Fibroblast of skin of left quadriceps (primary cell): ENCODE results near the gene RNF157.
A peak's percentile ranks its signal among the peaks of the same experiment; 100 is the strongest.

ENCODE experiments used
- DNase-seq, 2 experiments: peaks; one replicate each; pipeline ENCODE4 v3.0.0-alpha.2; 2013; ENCODE audit warnings: low read depth in 2 of 2

The RNF157 gene

GRCh38 chr17:76123749-76124581 lies 116.3 kb downstream of the RNF157 start:
- DNase-seq = no peak

- no peak for DNase-seq
Observed at GRCh38 chr17:76123191-76123499, 117.1 kb downstream of the RNF157 start.

- DNase-seq = no peak
Observed at GRCh38 chr17:76122431-76123190, 117.7 kb downstream of the RNF157 start.

GRCh38 chr17:76121932-76122430 lies 118.3 kb downstream of the RNF157 start:
- DNase-seq = no peak

- DNase-seq = no peak
Observed at GRCh38 chr17:76120658-76121008, 119.7 kb downstream of the RNF157 start.

GRCh38 chr17:76119409-76120371 lies 120.6 kb downstream of the RNF157 start:
- no peak for DNase-seq

GRCh38 chr17:76115138-76115754 lies 125.0 kb downstream of the RNF157 start:
- DNase-seq = no peak

GRCh38 chr17:76111956-76112355 lies 128.3 kb downstream of the RNF157 start:
- no peak for DNase-seq

- DNase-seq = no peak
Observed at GRCh38 chr17:76107509-76107908, 132.8 kb downstream of the RNF157 start.

- peak; percentile 61 to 62 for DNase-seq
Observed at GRCh38 chr17:76106703-76107102, 133.6 kb downstream of the RNF157 start.

- no peak for DNase-seq
Observed at GRCh38 chr17:76104896-76105231, 135.4 kb downstream of the RNF157 start.

GRCh38 chr17:76104140-76104895 lies 136.0 kb downstream of the RNF157 start:
- no peak for DNase-seq

GRCh38 chr17:76103274-76104139 lies 136.8 kb downstream of the RNF157 start, which contains the start of gene EXOC7:
Gene EXOC7 (minus strand): TSS chr17:76103787. CDS start chr17:76103692, 95 bp downstream.
- peak; percentile 79 to 82 for DNase-seq

- no peak for DNase-seq
Observed at GRCh38 chr17:76102944-76103273, 137.4 kb downstream of the RNF157 start.

- DNase-seq = no peak
Observed at GRCh38 chr17:76097716-76098295, 142.5 kb downstream of the RNF157 start.

- DNase-seq = no peak
Observed at GRCh38 chr17:76095943-76096342, 144.3 kb downstream of the RNF157 start.

GRCh38 chr17:76094046-76094445 lies 146.2 kb downstream of the RNF157 start:
- DNase-seq = no peak

GRCh38 chr17:76092526-76093413 lies 147.5 kb downstream of the RNF157 start:
- no peak for DNase-seq
